Measurements from ENCODE around the gene AHSA1.

DNA sequence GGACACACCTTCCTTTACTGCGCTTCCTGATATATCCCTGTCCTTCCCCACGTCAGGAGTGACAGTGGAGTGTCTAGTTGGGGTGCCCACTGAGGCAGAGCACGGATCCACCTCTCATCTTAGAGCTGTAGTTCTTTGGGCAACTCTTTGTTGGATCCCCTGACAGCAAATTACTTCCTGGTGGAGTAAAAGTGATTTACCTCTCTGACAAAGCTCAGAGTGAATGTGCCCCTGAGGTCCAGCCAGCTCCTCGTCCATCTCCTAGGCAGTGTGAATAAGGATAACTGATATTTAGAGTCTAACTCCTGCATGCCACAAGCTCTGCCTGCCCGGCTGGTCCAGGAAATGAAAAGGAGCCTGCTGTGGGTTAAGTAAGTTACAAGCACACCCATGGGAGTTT lies 16.0 kb downstream of the AHSA1 start:
- TF ChIP-seq EZH2 (IDR thresholded peaks at IDR 0.05; ENCODE audit: low read depth) = no peak
- TF ChIP-seq, protein P1, sequence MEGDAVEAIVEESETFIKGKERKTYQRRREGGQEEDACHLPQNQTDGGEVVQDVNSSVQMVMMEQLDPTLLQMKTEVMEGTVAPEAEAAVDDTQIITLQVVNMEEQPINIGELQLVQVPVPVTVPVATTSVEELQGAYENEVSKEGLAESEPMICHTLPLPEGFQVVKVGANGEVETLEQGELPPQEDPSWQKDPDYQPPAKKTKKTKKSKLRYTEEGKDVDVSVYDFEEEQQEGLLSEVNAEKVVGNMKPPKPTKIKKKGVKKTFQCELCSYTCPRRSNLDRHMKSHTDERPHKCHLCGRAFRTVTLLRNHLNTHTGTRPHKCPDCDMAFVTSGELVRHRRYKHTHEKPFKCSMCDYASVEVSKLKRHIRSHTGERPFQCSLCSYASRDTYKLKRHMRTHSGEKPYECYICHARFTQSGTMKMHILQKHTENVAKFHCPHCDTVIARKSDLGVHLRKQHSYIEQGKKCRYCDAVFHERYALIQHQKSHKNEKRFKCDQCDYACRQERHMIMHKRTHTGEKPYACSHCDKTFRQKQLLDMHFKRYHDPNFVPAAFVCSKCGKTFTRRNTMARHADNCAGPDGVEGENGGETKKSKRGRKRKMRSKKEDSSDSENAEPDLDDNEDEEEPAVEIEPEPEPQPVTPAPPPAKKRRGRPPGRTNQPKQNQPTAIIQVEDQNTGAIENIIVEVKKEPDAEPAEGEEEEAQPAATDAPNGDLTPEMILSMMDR (conservative IDR thresholded peaks at IDR 0.05) = no peak
